NCI-H187 treated with DMSO at 0.1 percent for 48 hours (cell line): Measurements from ENCODE around the gene C2CD4C.
"Not testable (repeated sequence)": the region's sequence is repeated elsewhere in the genome, so short reads cannot be mapped to it uniquely, and the experiment has no call there.

Experiments
- DNase-seq: peaks from one replicate; lab custom pipeline; 2025; lab: John Stamatoyannopoulos, UW

Gene C2CD4C

DNA sequence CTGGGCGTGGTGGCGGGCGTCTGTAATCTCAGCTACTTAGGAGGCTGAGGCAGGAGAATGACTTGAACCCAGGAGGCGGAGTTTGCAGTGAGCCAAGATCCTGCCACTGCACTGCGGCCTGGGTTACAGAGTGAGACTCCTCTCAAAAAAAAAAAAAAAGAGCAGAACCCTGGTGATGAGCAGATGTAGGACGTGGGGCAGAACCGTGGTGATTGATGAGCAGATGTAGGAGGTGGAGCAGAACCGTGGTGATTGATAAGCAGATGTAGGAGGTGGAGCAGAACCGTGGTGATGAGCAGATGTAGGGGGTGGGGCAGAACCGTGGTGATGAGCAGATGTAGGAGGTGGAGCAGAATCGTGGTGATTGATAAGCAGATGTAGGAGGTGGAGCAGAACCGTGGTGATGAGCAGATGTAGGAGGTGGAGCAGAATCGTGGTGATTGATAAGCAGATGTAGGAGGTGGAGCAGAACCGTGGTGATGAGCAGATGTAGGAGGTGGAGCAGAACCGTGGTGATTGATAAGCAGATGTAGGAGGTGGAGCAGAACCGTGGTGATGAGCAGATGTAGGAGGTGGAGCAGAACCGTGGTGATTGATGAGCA, 28.2 kb downstream of the C2CD4C start:
- not testable (repeated sequence) for DNase-seq

DNA sequence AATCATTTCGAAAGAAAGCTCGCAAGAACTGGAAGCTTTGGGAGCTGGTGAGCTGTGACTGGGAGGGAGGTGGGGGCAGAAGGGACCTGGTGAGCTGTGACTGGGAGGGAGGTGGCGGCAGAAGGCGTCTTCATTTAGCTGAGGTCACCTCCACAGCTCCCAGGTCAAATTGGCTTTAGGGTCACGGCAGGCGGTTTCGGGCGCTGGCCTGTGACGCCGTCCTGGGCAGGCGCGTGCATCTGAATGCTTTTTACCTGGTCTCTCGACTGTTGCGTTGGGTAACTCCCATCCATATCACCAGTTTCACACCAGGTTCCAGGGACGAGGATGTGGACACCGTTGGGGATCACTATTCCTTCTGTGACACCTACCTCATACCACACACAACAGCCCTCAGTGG, 29.2 kb downstream of the C2CD4C start:
- no peak for DNase-seq

DNA sequence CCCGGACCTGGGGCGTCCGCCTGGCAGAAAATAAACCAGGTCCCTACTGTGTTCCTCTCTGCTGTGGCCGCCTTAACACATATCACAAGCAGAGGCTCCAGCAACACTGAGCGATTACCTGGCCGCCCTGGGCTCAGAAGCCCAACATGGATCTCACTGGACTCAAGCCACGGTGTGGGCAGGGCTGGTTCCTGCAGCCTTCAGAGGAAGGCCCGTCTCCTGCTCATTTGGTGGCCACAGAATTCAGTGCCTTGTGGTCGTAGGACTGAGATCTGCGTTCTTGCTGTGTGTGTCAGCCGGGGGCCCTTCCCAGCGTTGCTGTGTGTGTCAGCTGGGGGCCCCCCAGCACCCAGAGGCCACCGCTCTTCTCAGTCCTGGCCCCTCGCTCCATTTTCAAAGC, 30.2 kb downstream of the C2CD4C start:
- no peak for DNase-seq

DNA sequence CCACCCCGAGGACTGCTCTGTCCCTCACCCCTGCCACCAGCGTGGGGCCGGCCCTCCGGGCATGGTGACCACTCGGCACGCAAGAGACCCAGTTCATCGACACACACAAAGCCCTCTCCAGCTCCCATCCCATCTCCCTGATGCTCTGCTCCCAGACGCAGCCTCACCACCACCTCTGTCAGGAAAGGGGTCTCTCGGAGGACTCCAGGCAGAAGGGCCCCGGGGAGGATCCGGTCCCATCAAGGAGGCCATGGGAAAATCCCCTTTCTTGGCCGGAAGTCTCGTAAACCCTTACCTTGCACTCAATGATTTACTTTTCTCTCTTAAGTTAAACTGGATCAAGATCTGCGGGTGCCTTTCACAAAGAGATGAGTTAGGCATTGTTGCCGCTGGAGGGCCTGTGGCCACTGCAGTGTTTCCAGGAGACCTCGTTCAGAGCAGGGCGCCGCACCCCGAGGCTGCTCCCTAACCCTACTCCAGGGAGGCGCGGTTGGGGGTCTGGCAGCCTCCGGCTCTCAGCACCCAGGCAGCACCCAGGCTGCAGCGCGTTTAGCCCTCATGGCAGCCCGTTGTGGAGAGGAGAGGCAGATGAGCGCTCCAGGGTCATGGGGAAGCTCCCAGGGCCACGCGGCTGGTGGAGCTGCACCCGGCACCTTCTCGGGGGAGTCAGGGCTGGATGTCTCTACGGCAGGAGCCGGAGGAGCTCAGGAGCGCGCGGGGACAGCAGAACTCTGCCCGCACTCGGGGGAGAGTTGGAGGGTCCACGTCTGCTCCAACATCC, 31.0 kb downstream of the C2CD4C start:
- DNase-seq, result no peak

DNA sequence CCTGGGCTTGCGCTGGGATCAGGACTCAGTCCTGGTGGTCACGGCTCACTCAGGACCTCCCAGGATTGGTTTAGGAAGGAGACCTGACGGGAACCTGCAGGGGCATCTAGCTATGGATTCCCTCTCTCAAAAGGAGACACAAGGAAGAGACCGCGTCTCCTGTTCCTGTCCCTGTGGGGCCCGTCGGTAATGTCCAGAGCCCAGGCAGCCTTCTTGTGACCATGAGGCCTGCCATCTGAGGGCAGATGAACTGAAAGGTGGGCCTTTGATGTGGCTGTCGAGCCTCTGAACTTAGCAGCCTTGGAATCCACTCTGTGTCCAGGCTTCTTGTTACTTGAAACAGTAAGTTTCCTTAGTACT, 32.9 kb downstream of the C2CD4C start:
- no peak for DNase-seq

DNA sequence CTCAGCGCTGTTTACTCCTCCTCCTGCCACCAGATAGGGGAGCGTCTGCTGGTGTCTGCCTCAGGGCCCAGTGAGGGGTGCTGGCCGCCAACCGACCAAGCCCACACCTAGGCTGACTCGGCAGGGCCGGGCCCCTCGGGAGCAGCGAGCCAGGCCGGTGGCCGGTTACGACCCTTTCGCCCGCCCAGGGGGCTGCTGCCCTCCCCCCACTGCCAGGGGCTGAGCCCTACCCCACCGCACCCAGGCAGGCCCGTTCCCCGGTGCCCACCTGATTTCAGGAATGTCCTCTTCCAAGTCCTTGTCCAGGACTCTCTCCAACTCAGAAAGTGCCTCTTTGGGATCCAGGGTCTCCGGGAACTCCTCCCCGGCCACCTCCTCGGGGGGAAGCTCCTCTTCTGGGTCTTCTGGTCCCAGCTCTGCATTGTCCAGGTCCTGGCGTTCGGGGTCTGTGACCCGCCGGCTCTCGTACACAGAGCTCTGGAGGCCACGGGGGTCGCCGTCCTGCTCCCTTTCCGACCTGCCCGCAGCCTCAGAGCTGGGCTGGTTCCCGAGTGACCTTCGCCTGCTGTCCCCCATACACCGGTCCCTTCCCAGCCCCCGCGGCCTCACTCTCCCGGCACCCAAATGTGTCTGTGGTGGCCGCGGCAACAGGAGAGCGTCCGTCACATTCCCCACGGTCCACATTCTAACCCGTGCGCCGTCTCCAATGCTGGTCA, 33.4 kb downstream of the C2CD4C start:
- no peak for DNase-seq

DNA sequence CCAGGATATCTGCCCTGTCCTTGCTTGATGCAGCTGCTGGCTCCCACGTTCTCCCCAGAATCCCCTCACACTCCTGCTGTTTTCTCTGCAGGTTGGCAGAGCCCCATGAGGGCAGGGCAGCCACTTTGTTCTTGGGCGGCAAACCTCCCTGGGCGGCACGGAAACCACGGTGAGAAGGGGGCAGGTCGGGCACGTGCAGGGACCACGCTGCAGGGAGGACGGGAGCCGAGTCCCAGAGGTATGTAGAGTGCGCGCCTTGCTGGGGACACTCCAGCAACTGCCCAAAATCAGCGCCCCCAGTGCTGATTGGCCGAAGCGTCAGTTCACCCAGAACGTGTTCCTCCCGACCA, 34.1 kb downstream of the C2CD4C start:
- no peak for DNase-seq

DNA sequence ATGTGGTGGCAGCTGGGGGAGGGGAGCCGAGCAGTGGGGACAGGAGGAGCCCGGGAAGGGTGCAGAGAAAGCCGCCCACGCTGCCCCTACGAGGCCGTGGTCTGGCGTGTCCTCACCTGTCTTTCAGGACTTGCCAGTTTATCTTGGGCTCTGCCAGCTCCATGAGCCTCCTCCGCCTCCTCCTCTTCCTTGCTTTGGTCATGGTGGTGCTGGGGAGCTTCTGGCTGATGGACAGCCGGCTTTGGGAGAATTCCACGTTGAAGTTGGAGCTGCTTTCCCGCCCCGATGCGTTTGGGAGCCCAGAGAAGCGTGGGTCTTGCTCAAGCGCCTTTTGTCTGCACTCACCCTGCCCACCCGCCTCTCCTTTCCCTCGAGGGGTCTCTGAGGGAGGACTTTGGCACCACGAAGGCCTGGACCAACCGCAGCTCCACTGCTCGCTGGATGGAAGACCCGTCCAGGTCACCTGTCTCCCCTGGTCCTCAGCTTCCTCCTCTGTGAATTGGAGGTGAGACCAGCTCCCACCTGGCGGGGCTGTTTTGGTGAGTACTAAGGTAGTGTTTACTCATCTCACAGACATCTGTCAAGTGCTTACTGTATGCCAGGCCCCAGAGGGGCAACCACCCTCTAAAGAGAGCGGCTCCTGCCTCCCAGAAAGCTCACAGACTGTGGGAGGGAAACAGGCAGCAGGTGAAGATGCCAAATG, 34.6 kb downstream of the C2CD4C start:
- DNase-seq, result no peak

DNA sequence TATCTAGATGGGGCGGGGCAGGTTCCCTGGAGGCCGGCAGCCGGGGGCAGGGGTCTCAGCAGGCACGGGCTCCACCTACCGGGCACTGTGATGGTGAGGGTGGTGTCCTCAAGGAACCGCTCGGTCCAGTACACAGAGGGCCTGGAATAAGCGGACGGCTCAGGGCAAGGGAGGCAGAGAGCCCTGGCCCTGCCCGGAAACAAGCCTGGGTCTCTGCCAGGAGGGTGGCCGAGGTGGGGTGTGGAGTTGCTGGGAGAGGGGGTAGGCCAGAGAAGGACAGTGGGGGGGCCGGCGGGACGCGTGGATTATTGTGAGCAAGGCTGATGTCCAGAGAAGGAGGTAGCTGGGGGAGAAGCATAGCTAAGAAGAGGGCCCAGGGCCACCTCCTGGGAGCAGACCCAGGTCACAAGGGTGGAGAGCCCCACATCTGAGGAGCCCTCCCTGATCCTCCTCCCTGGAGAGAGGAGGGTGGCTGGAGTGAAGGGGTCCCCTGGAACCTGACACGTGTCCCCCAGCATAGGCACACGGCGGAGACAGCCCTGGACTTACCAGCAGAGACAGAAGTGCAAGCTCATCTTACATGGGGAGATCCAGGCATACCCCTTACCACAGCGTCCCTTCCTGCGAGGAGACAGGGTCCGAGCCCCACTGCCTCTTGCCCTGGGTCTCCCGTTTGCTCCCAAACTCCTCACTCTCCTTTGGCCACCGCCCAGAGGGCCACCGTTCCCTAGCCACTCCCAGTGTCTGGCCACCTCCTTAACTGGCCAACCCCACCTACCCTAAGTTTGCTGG, 35.4 kb downstream of the C2CD4C start:
- no peak for DNase-seq

DNA sequence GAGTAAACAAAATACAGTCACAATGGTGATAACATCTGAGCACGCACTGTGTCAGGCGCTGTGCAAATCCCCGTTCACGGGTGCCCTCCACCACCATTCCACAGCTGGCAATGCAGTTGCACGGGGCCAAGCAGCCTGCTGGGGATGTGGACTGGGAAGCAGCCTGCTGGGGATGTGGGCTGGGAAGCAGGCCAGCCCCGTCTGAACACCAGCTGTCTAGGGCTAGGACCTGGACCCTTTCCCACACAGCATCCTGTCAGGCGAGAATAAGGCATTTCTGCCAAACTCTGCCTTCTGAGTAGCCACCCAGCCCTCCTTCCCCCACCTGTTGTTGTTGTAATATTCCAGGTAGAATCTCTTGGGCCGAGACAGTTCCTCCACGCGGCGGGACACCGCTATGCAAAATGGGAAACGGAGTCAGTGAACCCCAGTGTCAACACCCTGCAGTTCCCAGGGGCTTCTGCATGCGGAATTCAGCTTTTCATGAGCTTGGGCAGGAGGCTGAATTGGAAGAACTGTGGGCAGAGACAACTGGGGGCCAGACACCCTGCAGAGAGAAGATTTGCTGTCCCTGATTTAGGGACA, 36.5 kb downstream of the C2CD4C start:
- DNase-seq, result no peak

DNA sequence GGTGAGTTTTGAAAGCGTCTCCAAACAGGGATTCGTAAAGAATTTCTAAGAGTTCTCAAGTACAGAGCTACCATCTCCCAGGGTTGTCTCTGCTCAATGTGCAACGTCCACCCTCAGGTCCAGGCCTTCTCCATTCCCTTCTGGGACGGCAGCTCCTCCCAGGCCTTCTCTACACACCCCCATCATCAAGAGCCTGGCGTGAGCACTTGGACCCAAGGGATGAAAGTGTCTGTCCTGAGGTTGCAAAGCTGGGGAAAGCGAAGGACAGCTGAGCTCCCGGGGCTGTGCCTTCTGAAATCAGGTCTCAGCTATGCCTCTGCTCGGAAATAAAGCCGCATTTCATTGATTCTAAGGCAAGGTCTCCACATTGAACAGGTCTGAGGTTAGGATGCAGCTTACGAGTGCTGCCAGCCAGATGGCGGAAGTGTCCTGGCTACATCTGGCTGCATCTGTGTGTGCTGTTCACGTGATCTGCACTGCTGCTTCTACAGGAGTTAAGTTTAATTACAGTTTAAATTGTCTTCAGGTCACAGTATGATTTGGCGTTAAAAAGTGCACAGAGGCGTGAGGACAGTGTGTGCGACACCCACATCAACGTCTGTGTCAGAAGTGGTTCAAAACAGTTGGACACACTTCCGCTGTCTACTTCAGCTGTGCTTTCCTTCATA, 37.3 kb downstream of the C2CD4C start:
- no peak for DNase-seq

DNA sequence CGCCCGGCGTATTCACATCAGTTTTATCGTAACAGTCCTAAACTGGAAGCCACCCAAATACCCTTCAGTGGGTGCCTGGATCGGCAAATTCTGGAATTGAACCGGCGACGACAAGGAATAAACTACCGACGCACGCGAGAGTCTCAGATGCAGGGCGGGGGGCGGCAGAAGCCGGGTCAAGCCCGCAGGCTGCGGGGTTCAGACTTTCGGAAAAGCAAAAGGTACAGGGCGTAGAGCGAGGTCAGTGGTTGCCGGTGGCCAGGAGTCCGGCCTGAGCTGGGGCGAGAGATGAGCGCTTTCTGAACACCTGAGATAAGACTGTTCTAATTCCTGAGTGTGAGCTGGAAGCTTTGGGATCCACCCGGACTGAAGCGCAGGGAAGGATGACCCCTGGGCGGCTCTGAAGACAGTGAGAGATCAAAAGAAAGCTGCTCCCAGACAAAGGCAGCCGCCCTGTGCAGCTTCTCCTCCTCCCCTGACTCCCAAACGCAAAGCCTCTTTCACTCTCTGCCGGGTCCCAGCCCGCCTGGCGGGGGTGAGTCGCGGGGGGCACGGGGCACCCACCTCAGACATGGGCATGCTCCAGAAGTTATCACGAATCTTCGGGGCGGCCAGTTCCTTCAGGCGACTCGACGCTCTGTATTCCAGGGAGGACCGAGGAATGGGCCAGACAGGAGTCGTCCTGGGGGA, 38.2 kb downstream of the C2CD4C start:
- DNase-seq, result no peak

DNA sequence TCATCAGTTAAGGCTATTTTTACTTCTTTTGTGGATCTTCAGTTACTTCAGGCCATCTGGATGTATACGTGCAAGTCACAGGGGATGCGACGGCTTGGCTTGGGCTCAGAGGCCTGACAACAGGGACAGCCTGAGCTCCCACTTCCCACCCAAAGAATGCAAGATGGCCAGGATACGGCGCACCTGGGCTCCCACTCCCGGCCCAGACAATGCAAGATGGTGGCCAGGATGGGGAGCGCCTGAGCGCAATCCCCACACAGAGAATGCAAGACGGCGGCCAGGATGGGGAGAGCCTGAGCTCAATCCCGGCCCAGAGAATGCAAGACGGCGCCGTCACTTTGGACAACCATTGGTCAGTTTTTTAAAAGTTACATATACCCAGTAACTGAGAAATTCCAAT, 39.1 kb downstream of the C2CD4C start:
- no peak for DNase-seq

DNA sequence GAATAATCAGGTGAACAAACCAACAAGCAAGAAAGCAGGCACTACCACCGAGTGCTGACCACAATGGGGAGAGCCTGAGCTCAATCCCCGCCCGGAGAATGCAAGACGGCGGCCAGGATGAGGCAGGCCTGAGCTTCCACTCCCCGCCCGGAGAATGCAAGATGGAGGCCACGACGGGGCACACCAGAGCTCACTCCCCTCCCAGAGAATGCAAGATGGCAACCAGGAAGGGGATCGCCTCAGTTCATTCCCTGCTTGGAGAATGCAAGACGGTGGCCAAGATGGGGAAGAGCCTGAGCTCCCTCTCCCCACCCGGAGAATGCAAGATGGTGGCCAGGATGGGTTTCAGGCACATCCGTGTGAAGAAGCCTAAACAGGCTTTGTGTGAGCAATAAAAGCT, 39.7 kb downstream of the C2CD4C start:
- no peak for DNase-seq

DNA sequence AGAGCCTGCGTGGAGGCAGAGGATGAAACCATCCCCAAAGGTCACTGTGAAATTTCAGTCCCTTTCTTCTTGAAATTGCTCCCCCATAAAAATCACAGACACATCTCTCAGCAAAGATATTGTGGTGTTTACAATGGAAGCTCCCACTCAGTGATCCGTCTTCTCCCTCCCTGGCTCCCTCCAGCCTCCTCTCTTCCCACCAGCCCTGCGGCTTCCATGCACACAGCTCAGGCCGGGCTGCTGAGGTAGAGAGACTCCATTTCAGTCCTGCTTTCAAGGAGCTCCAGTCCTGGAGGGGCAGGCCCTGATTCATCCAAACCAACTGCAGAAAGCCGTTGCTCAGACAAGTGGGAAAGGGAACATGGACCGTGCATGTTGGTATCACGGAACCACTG, 40.3 kb downstream of the C2CD4C start:
- no peak for DNase-seq

DNA sequence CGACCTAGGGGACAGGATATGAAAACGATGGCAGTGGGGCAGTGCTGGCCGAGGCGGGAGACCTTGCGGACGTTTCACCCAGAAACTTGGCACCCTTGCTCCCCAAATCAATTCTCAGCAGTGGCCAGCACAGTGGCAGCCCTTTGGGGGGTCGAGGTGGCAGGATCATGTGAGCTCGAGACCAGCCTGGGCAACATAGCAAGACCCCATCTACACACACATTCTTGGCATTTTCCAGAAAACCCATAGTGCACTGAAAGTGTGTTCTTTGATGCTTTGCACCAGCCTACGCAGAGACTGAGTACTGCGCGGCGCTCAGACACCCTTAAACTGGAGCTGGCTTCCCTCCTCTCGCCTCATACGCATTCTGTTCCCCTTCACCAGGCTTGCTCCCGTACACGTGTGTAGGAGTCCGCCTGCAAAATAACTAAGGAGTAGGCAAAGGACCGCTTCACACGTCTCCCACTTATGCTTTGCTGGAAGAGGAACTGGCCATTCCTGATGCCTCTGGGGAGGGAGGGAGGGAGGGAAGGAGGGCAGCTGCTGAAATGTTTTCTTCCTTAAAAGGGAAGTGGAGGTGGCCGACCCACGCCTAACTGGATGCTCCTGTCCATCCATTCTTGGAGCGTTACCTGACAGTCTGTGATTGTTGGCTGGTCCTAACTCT, 40.9 kb downstream of the C2CD4C start:
- no peak for DNase-seq

DNA sequence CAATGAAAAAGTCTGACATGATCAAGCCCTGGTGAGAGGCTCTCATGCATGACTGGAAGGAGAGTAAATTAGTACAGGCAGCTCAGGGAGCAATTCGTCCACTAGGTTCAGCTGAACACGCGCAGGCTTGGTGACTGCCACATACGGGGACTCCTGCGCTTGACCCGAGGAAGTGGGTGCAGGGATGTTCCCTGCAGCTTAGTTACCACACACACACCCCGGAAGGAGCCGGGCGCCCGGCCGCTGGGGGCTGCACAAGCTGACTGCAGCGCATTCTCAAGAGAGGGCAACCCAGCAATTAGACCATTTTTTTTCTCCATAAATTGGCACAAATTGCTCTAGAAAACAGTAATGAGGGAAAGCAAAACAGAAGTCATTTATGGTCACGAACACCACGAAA, 41.4 kb downstream of the C2CD4C start:
- no peak for DNase-seq

DNA sequence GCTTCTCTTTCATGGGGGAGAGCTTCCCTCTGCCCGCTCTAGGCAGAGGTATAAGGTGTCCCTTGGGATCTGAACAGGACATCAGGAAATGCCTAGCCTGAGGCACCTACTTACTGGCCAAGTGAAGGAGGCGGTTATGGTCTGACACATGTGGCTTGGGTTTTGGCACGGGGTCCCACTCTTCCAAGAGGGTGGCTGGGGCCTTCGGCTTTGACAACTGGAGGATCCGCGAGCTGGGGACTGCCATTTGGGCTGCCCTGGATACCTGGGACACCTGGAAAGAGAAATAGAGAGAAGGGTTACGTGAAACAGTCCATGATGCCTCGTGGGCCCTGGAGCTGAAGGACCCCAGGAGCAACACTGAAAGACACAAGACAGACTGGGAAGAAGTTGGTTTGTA, 42.0 kb downstream of the C2CD4C start:
- no peak for DNase-seq

DNA sequence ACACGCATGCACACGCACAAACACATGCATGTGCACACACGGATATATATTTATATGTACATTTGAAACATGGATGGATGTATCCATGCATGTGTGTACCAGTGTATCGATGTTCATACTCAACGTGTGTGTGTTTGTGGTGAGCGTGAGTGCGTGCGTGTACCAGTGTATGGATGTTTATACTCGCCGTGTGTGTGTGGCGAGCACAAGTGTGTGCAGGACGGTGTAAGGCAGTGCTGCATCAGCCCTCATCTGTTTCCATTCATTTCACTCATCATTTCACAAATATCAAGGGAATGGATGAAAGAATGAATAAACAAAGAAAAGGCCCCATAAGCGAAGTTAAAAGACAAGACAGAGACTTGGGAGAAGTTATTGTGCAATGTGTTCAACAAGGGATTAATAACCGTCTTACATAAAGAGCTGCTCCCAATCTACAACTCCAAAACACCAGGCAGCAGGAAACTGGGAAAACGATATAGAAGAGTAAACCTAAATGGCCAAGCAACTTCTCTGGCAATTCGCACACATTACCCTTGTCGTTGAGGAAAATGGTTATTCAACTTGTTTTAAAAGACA, 42.7 kb downstream of the C2CD4C start:
- no peak for DNase-seq
